Adipocyte (in vitro differentiated cells): Measurements from ENCODE around the gene PRPSAP1.
"Not testable (repeated sequence)": the region's sequence is repeated elsewhere in the genome, so short reads cannot be mapped to it uniquely, and the experiment has no call there.

Experiments
- DNase-seq: peaks from one replicate; pipeline ENCODE4 v3.0.0-alpha.2; 2015; ENCODE audit warnings: low read depth
- H3K27me3 ChIP-seq: replicated peaks from 2 replicates; pipeline ENCODE4 v1.7.0; 2013; ENCODE audit warnings: mild to moderate bottlenecking, low read length, moderate library complexity; ENCODE audit not compliant: control insufficient read depth, insufficient read depth
- H3K36me3 ChIP-seq: 2 replicates; pipeline ENCODE4 v1.7.0; 2013; ENCODE audit warnings: low read length, mild to moderate bottlenecking, moderate library complexity; ENCODE audit not compliant: control insufficient read depth, insufficient read depth, severe bottlenecking
- H3K4me1 ChIP-seq: 2 replicates; pipeline ENCODE4 v1.7.0; 2013; ENCODE audit warnings: mild to moderate bottlenecking, low read length, moderate library complexity; ENCODE audit not compliant: control insufficient read depth, insufficient read depth
- H3K4me3 ChIP-seq: 2 replicates; pipeline ENCODE4 v1.7.0; 2013; ENCODE audit warnings: mild to moderate bottlenecking, low read length, moderate library complexity
- H3K9ac ChIP-seq: 2 replicates; pipeline ENCODE4 v1.7.0; 2013; ENCODE audit warnings: mild to moderate bottlenecking, low read length, moderate library complexity
- H3K9me3 ChIP-seq: 2 replicates; pipeline ENCODE4 v1.7.0; 2013; ENCODE audit warnings: mild to moderate bottlenecking, low read length, moderate library complexity; ENCODE audit not compliant: control insufficient read depth

PRPSAP1 gene

DNA sequence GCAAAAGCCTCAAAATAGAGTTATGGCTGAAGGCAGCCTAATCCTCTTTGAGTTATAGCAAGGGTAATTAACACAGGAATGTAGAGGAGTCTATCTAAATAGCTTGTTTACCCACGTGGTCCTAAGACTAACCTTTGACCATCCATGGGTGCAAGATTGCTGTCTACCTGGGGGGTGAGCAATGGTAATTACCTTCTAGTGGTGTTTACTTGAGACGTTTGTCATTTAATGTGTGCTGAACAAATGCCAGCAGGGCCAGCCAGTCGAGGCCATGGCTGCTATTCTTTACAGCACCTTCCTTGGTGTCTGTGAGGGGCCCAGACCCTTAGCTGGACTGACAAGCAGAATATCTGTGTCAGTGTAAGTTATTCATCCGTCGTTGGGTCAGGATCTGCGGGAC, 13.9 kb upstream of the PRPSAP1 start:
- Histone ChIP-seq H3K4me1 (peaks cover 37% of the 10 kb centered on the region), H3K27me3 (no peaks in the 10 kb centered on the region), H3K36me3 (no peaks in the 10 kb centered on the region), H3K9ac (no peak overlapping the region), H3K9me3 (no peaks in the 10 kb centered on the region), H3K4me3 (no peak overlapping the region)
- DNase-seq: no peak

GRCh38 chr17:76366247-76366646, 12.5 kb upstream of the PRPSAP1 start:
- Histone ChIP-seq H3K9me3 (no peaks in the 10 kb centered on the region), H3K9ac (no peak overlapping the region), H3K36me3 (no peaks in the 10 kb centered on the region), H3K4me3 (no peak overlapping the region), H3K4me1 (peaks cover 37% of the 10 kb centered on the region), H3K27me3 (no peaks in the 10 kb centered on the region)
- DNase-seq: no peak

DNA sequence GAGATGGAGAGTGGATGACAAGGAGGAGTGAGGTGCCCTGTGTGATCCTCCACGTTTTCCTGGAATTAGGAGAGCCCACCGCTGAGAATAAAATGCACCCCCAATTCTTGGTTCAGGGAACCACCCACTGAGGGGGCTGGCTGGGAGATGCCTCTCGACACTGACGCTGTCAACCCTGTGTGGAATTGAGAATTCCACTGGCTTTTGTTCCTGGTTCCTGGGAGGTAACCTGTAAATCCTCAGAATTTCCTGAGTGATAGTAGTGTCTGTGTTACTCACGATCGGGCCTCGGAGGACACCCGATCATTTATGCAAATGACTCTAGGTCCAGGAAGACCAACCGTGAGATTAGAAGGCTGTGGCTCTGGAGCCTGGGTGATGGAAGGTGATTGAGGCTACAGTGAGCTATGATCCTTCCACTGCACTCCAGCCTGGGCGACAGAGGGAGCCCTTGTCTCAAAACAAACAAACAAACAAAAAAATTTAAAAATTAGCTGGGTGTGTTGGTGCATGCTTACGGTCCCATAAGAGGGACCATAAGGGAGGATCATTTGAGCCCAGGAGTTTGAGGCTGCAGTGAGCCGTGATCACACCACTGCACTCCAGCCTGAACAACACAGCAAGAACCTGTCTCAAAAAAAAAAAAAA, 11.7 kb upstream of the PRPSAP1 start:
- Histone ChIP-seq H3K27me3 (no peaks in the 10 kb centered on the region), H3K4me1 (peaks cover 37% of the 10 kb centered on the region), H3K9me3 (no peaks in the 10 kb centered on the region), H3K36me3 (no peaks in the 10 kb centered on the region), H3K9ac (no peak overlapping the region), H3K4me3 (no peak overlapping the region)
- no peak for DNase-seq

DNA sequence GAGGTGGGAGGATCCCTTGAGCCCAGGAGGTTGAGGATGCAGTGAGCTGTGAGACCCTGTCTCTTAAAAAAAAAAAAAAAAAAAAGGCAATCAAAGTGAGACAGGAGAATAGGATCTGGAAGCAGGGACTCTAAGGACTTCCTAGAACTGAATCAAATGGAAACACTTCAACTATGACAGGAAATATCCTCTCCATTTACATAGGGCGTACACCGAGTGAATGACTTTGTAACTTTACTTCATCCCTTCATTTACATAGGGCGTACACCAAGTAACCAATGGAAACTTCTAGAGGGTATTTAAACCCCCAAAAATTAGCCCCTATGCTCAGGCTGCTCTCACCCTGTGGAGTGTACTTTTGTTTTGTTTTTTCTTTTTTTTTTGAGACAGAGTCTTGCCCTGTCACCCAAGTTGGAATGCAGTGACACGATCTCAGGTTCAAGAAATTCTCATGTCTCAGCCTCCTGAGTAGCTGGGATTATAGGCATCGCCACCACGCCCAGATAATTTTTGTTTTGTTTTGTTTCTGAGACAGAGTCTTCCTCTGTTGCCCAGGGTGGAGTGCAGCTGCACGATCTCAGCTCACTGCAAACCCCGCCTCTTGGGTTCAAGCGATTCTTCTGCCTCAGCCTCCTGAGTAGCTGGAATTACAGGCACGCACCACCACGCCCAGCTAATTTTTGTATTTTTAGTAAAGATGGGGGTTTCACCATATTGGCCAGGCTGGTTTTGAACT, 9.6 kb upstream of the PRPSAP1 start:
- no peaks in the 10 kb centered on the region for H3K36me3 ChIP-seq
- no peaks in the 10 kb centered on the region for H3K27me3 ChIP-seq
- H3K4me1 ChIP-seq: peaks cover 33% of the 10 kb centered on the region
- DNase-seq: no peak
- no peaks in the 10 kb centered on the region for H3K9me3 ChIP-seq
- H3K9ac ChIP-seq: no peak overlapping the region
- H3K4me3 ChIP-seq: no peak overlapping the region

GRCh38 chr17:76360461-76360860, 6.7 kb upstream of the PRPSAP1 start:
- DNase-seq: no peak
- Histone ChIP-seq H3K4me3 (no peak overlapping the region), H3K27me3 (no peaks in the 10 kb centered on the region), H3K9ac (no peak overlapping the region), H3K36me3 (no peaks in the 10 kb centered on the region), H3K4me1 (peaks cover 33% of the 10 kb centered on the region), H3K9me3 (no peaks in the 10 kb centered on the region)

- not testable (repeated sequence) for H3K9me3 ChIP-seq, H3K27me3 ChIP-seq, H3K36me3 ChIP-seq, H3K4me3 ChIP-seq, DNase-seq
- H3K9ac ChIP-seq: peak overlapping the region; percentile 10
- H3K4me1 ChIP-seq: peaks cover 36% of the 10 kb centered on the region
Observed at GRCh38 chr17:76359776-76360175, 6.1 kb upstream of the PRPSAP1 start.

DNA sequence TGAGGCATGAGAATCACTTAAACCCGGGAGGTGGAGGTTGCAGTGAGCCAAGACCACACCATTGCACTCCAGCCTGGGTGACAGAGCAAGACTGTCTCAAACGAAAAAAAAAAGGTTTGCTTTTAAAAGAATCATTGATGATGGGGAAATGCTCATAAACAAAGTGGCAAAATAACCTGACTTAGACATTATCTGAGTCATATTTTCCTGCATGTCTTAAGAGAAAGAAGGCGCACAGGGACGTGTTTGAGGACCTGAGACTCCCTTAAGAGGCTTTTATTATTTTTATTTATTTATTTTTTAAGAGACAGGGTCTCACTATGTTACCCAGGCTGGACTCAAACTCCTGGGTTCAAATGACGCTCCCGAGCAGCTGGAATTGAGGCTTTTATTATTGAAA, 5.7 kb upstream of the PRPSAP1 start:
- Histone ChIP-seq H3K4me1 (peaks cover 38% of the 10 kb centered on the region), H3K27me3 (no peaks in the 10 kb centered on the region), H3K4me3 (no peak overlapping the region), H3K9ac (no peak overlapping the region), H3K9me3 (no peaks in the 10 kb centered on the region), H3K36me3 (no peaks in the 10 kb centered on the region)
- DNase-seq: no peak

- H3K4me1 ChIP-seq: peaks cover 33% of the 10 kb centered on the region
Observed at GRCh38 chr17:76357597-76358158, 4.0 kb upstream of the PRPSAP1 start.

DNA sequence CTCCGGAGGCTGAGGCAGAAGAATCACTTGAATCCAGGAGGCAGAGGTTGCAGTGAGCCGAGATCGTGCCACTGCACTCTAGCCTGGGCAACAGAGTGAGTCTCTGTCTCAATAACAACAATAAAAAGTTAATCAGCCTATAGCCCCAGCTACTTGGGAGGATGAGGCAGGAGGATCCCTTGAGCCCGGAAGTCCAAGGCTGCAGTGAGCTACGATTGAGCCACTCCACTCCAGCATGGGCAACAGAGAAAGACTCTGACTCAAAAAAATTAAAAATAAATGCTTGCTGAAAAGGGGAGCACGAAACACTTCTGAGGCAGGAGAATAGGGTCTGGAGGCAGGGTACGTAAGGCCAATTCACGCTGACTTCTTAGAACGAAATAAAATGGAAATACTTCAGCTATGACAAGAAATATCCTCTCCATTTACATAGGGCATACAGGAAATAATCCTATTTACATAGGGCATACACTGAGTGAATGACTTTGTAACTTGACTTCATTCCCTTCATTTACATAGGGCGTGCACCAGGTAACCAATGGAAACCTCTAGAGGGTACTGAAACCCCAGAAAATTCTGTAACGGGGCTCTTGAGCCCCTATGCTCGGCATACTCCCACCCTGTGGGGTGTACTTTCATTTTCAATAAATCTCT, 3.2 kb upstream of the PRPSAP1 start:
- Histone ChIP-seq H3K9ac (no peak overlapping the region), H3K27me3 (no peaks in the 10 kb centered on the region), H3K36me3 (no peaks in the 10 kb centered on the region), H3K4me3 (no peak overlapping the region), H3K9me3 (no peaks in the 10 kb centered on the region), H3K4me1 (peaks cover 28% of the 10 kb centered on the region)
- DNase-seq: no peak

More at GRCh38 chr17:76357597-76358158, 4.0 kb upstream of the PRPSAP1 start:
- Histone ChIP-seq H3K9me3 (no peaks in the 10 kb centered on the region), H3K36me3 (no peaks in the 10 kb centered on the region), H3K27me3 (no peaks in the 10 kb centered on the region), H3K4me3 (no peak overlapping the region), H3K9ac (no peak overlapping the region)
- no peak for DNase-seq

- Histone ChIP-seq H3K36me3 (no peaks in the 10 kb centered on the region), H3K9me3 (no peaks in the 10 kb centered on the region), H3K4me3 (no peak overlapping the region), H3K4me1 (peaks cover 15% of the 10 kb centered on the region), H3K27me3 (no peaks in the 10 kb centered on the region), H3K9ac (peak overlapping the region; percentile 38)
- DNase-seq: no peak
Observed at GRCh38 chr17:76354747-76355310, 1.1 kb upstream of the PRPSAP1 start.

- Histone ChIP-seq H3K9me3 (no peaks in the 10 kb centered on the region), H3K9ac (peak overlapping the region; percentile 99)
Observed at GRCh38 chr17:76354317-76354729, 607 bp upstream of the PRPSAP1 start.

More at GRCh38 chr17:76354317-76354729, 607 bp upstream of the PRPSAP1 start:
- Histone ChIP-seq H3K4me1 (peaks cover 12% of the 10 kb centered on the region), H3K36me3 (no peaks in the 10 kb centered on the region), H3K4me3 (peak overlapping the region; percentile 94), H3K27me3 (no peaks in the 10 kb centered on the region)
- DNase-seq: no peak
